Measurements from ENCODE around the gene ATP6AP1. TPM values are rescaled to one million over a fixed set of nuclear protein-coding genes. Genes with fewer than 3 reads are reported as not detected.
A peak's percentile ranks its signal among the peaks of the same experiment; 100 is the strongest.

Gene ATP6AP1
- total RNA-seq, 1 experiment from 2014 or later = 221 TPM

- DNase-seq (ENCODE audit: low read depth, low spot score) = no peak
- ChIA-PET POLR2A (no interaction called here), CTCF (no interaction called here)
- in situ Hi-C loops (cut with HindIII; ENCODE audit: low pct_unique_long_range_greater_than_20kb, low sequenced_read_pairs) (no loop called here), intact Hi-C loops (cut with micrococcal nuclease; ENCODE audit: unreplicated experiment) (no loop called here)
- TF ChIP-seq CTCF (IDR thresholded peaks at IDR 0.05) (no peak), REST (IDR thresholded peaks at IDR 0.05; ENCODE audit: insufficient read depth in 1 of 2, low read depth in 2 of 2, low read length in 1 of 2) (no peak), SIN3A (IDR thresholded peaks at IDR 0.05; ENCODE audit: borderline replicate concordance, insufficient read depth, low read depth, low read length) (no peak), POLR2AphosphoS5 (IDR thresholded peaks at IDR 0.05; ENCODE audit: low read depth, low read length) (no peak), TCF7L2 (IDR thresholded peaks at IDR 0.05; ENCODE audit: low read depth, low read length) (no peak)
- no peaks in the 10 kb centered on the region for H3K27me3 ChIP-seq (ENCODE audit: control insufficient read depth, insufficient read depth, low read length)
- no peaks in the 10 kb centered on the region for H3K36me3 ChIP-seq (ENCODE audit: control insufficient read depth, insufficient read depth, low read length)
- no peak overlapping the region for H3K27ac ChIP-seq (ENCODE audit: low read length)
- no TSS peak for BruUV-seq (replicated peaks)
- no peaks in the 10 kb centered on the region for H3K9me3 ChIP-seq (ENCODE audit: control insufficient read depth, insufficient read depth, low read depth, low read length)
- ATAC-seq = no peak
- peaks cover 23% of the 10 kb centered on the region for H3K4me1 ChIP-seq (ENCODE audit: control insufficient read depth, insufficient read depth, low read length)
- H3K4me3 ChIP-seq (ENCODE audit: low read depth in 2 of 2, low read length in 2 of 2) = no peak overlapping the region
Measured at GRCh38 chrX:154483325-154483724, 54.8 kb downstream of the ATP6AP1 start.

- ATAC-seq (no peak), DNase-seq (ENCODE audit: low read depth, low spot score) (no peak)
- Histone ChIP-seq H3K36me3 (ENCODE audit: control insufficient read depth, insufficient read depth, low read length) (no peaks in the 10 kb centered on the region), H3K9me3 (ENCODE audit: control insufficient read depth, insufficient read depth, low read depth, low read length) (no peaks in the 10 kb centered on the region), H3K27ac (ENCODE audit: low read length) (no peak overlapping the region), H3K4me1 (ENCODE audit: control insufficient read depth, insufficient read depth, low read length) (peaks cover 24% of the 10 kb centered on the region), H3K4me3 (ENCODE audit: low read depth in 2 of 2, low read length in 2 of 2) (no peak overlapping the region), H3K27me3 (ENCODE audit: control insufficient read depth, insufficient read depth, low read length) (no peaks in the 10 kb centered on the region)
- intact Hi-C loops (cut with micrococcal nuclease; ENCODE audit: unreplicated experiment) (no loop called here), in situ Hi-C loops (cut with HindIII; ENCODE audit: low pct_unique_long_range_greater_than_20kb, low sequenced_read_pairs) (no loop called here)
- ChIA-PET CTCF (no interaction called here), POLR2A (no interaction called here)
- TF ChIP-seq TCF7L2 (IDR thresholded peaks at IDR 0.05; ENCODE audit: low read depth, low read length) (no peak), REST (IDR thresholded peaks at IDR 0.05; ENCODE audit: insufficient read depth in 1 of 2, low read depth in 2 of 2, low read length in 1 of 2) (no peak), SIN3A (IDR thresholded peaks at IDR 0.05; ENCODE audit: borderline replicate concordance, insufficient read depth, low read depth, low read length) (no peak), CTCF (IDR thresholded peaks at IDR 0.05) (no peak), POLR2AphosphoS5 (IDR thresholded peaks at IDR 0.05; ENCODE audit: low read depth, low read length) (no peak)
- BruUV-seq (replicated peaks) = TSS peak; percentile 28
Measured at GRCh38 chrX:154484255-154485149, 56.0 kb downstream of the ATP6AP1 start.
